Kidney (tissue), 14 donors: ENCODE measurements around the gene CD226. TPM values are rescaled to one million over a fixed set of nuclear protein-coding genes. Genes with fewer than 3 reads are reported as not detected.
A peak's percentile ranks its signal among the peaks of the same experiment; 100 is the strongest.

Experiments
- DNase-seq, 5 donors: peaks; one replicate each; pipeline ENCODE4 v3.0.0-alpha.2; 2013 to 2020
- FAIRE-seq: peaks from 2 replicates; lab custom pipeline; 2012; peaks lifted over from hg19 to GRCh38; lab: Jason Lieb, UNC
- H3K27ac ChIP-seq, 2 donors: one replicate each; pipeline ENCODE4 v1.7.0; 2013; ENCODE audit warnings: low read depth in 2 of 2, low read length in 2 of 2, inconsistent platforms in 1 of 2
- H3K27me3 ChIP-seq: one replicate; pipeline ENCODE4 v1.7.1; 2013; ENCODE audit warnings: low read length, inconsistent platforms; ENCODE audit not compliant: control insufficient read depth, insufficient read depth
- H3K36me3 ChIP-seq, 3 donors: one replicate each; pipeline versions ENCODE4 v1.7.0 to v1.7.1; 2013; ENCODE audit warnings: low read length in 3 of 3, control low read depth in 1 of 3, inconsistent platforms in 1 of 3; ENCODE audit not compliant: insufficient read depth in 3 of 3, control insufficient read depth in 2 of 3
- H3K4me1 ChIP-seq, 3 donors: one replicate each; pipeline versions ENCODE4 v1.7.0 to v1.7.1; 2013; ENCODE audit warnings: low read length in 3 of 3, inconsistent platforms in 1 of 3, low read depth in 1 of 3; ENCODE audit not compliant: control insufficient read depth in 2 of 3, insufficient read depth in 2 of 3
- H3K4me3 ChIP-seq, 3 donors: one replicate each; pipeline versions ENCODE4 v1.7.0 to v1.8.1; 2013; ENCODE audit warnings: low read length in 3 of 3, control low read depth in 1 of 3, inconsistent platforms in 1 of 3
- H3K9ac ChIP-seq, 3 donors: one replicate each; pipeline versions ENCODE4 v1.7.0 to v1.7.1; 2013; ENCODE audit warnings: low read length in 3 of 3, control low read depth in 1 of 3, inconsistent platforms in 1 of 3
- H3K9me3 ChIP-seq, 3 donors: one replicate each; pipeline versions ENCODE4 v1.7.0 to v1.7.1; 2013; ENCODE audit warnings: low read length in 3 of 3, control low read depth in 1 of 3, inconsistent platforms in 1 of 3; ENCODE audit not compliant: control insufficient read depth in 2 of 3, insufficient read depth in 1 of 3
- intact Hi-C: fragments of 100-400 bp; cut with DNase I; formaldehyde crosslinking; loops from one replicate; pipeline ENCODE4 v1.11.1; 2022
- polyA plus RNA-seq: library from polyadenylated mRNA; stranded (reverse); fragments of 350-450 nt; fragmentation: Illumina TruSeq; extraction: RNeasy Lipid Tissue Mini Kit (QIAGEN cat#74804); gene quantifications from one replicate; pipeline ENCODE4 v1.2.3, GENCODE V29; 2014; ENCODE audit warnings: low read depth, low replicate concordance; ENCODE audit not compliant: insufficient read depth
- total RNA-seq: library from RNA; stranded (reverse); fragmentation: NEBNext Ultra II Directional; extraction: Animal tissue kit (Norgen Biotek cat#: 25700); gene quantifications from one replicate; pipeline ENCODE4 v1.2.1, GENCODE V29; 2021
- TF ChIP-seq, protein P1 (sequence below): IDR thresholded peaks from 3 replicates; pipeline ENCODE4 v1.5.1; 2012; ENCODE audit warnings: mild to moderate bottlenecking, moderate library complexity, borderline replicate concordance; ENCODE audit not compliant: insufficient read depth; ENCODE audit errors: extremely low read depth
- donor health status: control.
- donor health status: control.
- donor health status: control.
- donor health status: control.
- donor health status: control.
- donor health status: DM: yes; HTN: yes; CAD: no.
- donor health status: Normal renal cell carcinoma (clear cell type).

The CD226 gene
- total and polyA plus RNA-seq, 2 donors from 2014 or later: 0.28 to 5.0 TPM

DNA sequence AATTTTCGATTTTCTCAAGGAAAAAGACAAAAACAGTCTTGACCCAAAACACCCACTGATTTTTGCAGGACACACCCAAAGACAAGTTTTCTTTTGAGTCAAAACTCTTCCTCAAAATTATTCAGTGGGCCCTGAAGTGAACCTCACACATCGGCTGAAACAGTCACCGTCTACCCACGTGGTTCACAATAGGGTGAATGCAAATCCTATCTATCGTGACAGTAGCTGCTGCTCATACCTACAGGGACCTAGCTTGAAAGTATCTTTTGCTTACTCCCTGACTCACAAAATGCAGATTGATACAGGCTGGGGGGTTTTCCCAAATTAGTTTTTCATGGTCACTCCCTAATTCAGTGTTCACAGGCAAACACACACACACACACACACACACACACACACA lies 10.7 kb upstream of the CD226 start:
- Histone ChIP-seq H3K4me3 (no peak overlapping the region), H3K4me1 (no peaks in the 10 kb centered on the region), H3K9ac (no peak overlapping the region), H3K36me3 (no peaks in the 10 kb centered on the region), H3K27me3 (no peaks in the 10 kb centered on the region), H3K9me3 (no peaks in the 10 kb centered on the region), H3K27ac (no peak overlapping the region)
- DNase-seq (no peak), FAIRE-seq (no peak)
- TF ChIP-seq, protein P1, sequence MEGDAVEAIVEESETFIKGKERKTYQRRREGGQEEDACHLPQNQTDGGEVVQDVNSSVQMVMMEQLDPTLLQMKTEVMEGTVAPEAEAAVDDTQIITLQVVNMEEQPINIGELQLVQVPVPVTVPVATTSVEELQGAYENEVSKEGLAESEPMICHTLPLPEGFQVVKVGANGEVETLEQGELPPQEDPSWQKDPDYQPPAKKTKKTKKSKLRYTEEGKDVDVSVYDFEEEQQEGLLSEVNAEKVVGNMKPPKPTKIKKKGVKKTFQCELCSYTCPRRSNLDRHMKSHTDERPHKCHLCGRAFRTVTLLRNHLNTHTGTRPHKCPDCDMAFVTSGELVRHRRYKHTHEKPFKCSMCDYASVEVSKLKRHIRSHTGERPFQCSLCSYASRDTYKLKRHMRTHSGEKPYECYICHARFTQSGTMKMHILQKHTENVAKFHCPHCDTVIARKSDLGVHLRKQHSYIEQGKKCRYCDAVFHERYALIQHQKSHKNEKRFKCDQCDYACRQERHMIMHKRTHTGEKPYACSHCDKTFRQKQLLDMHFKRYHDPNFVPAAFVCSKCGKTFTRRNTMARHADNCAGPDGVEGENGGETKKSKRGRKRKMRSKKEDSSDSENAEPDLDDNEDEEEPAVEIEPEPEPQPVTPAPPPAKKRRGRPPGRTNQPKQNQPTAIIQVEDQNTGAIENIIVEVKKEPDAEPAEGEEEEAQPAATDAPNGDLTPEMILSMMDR: no peak
- intact Hi-C loops: no loop called here

GRCh38 chr18:69957747-69958146 lies 10.1 kb upstream of the CD226 start:
- no peaks in the 10 kb centered on the region for H3K27me3 ChIP-seq
- H3K36me3 ChIP-seq: no peaks in the 10 kb centered on the region
- TF ChIP-seq, protein P1: no peak
- H3K27ac ChIP-seq: no peak overlapping the region
- H3K9me3 ChIP-seq: no peaks in the 10 kb centered on the region
- no peaks in the 10 kb centered on the region for H3K4me1 ChIP-seq
- H3K4me3 ChIP-seq: no peak overlapping the region
- intact Hi-C loops: no loop called here
- H3K9ac ChIP-seq: no peak overlapping the region
- DNase-seq (no peak), FAIRE-seq (no peak)

DNA sequence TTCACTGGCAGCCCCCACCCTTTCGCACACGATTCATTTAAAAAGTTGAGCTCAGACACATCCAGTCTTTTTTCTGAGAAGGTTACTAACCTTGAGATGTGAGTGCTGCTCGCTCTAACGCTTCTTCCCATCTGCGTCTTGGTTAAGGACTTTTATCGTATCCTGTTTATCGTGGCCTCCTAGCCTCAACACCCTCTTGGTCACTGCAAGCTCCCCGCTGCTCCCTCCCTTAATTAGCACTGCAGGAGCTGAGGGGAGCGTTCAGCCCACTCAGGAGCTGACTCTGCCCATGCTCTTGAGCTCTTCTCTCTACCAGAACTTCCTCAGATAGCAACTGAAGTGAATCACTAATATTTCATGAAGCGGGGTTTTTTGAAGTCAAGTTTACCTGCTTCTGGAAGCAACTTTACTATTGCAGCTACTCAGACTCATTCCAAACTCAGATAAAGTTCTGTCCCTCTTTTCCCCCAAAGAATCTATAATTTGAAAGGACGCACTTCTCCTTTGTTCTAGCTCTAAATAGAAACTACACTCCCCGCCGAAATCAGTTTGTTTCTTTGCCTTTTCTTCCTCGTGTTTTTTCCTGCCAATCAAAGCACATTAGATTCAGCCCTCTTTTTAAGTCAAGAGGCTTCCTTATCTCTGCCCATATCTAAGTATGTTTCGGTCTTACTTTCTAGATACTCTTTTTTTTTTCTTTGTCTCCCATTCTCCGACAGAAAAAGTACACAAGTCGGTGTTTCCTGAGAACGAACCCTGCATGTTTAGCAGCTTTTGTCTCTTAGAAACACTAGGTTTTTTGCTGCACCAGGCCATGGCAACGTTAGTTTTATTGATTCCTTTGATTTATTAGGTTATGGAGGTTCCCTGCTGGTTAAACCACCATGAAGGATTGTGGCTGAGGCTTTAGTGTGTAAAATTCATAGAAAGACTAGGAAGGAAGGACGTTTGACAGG lies 9.3 kb upstream of the CD226 start:
- Histone ChIP-seq H3K9ac (no peak overlapping the region), H3K9me3 (no peaks in the 10 kb centered on the region), H3K36me3 (no peaks in the 10 kb centered on the region), H3K27me3 (no peaks in the 10 kb centered on the region), H3K27ac (peak overlapping the region; percentile 13 to 81), H3K4me1 (no peaks in the 10 kb centered on the region), H3K4me3 (no peak overlapping the region)
- no peak for DNase-seq
- intact Hi-C loops: no loop called here
- FAIRE-seq: no peak
- TF ChIP-seq, protein P1: no peak
